GM10248 (cell line): ENCODE results near the gene MYO5C.
"Not testable (repeated sequence)": the region's sequence is repeated elsewhere in the genome, so short reads cannot be mapped to it uniquely, and the experiment has no call there.

Experiments used
- CTCF ChIA-PET: fragments of 300-600 bp; sonication (Branson Sonifier 250); formaldehyde crosslinking; extraction: SDS; loops from one replicate; lab custom pipeline; 2021; ENCODE audit warnings: antibody characterized with exemption; lab: Yijun Ruan, JAX
- POLR2A ChIA-PET: fragments of 350-650 bp; sonication (Branson Sonifier 250); formaldehyde crosslinking; extraction: SDS; loops from one replicate; lab custom pipeline; 2020; ENCODE audit warnings: antibody characterized with exemption; lab: Yijun Ruan, JAX
- DNase-seq: peaks from one replicate; pipeline ENCODE4 v3.0.0; 2012; ENCODE audit errors: extremely low spot score
- TF ChIP-seq, protein P1 (sequence below): IDR thresholded peaks from 2 replicates; pipeline ENCODE4 v1.5.1; 2012; ENCODE audit warnings: mild to moderate bottlenecking, low read depth; ENCODE audit errors: extremely low read depth, missing control alignments, control extremely low read depth

MYO5C gene

DNA sequence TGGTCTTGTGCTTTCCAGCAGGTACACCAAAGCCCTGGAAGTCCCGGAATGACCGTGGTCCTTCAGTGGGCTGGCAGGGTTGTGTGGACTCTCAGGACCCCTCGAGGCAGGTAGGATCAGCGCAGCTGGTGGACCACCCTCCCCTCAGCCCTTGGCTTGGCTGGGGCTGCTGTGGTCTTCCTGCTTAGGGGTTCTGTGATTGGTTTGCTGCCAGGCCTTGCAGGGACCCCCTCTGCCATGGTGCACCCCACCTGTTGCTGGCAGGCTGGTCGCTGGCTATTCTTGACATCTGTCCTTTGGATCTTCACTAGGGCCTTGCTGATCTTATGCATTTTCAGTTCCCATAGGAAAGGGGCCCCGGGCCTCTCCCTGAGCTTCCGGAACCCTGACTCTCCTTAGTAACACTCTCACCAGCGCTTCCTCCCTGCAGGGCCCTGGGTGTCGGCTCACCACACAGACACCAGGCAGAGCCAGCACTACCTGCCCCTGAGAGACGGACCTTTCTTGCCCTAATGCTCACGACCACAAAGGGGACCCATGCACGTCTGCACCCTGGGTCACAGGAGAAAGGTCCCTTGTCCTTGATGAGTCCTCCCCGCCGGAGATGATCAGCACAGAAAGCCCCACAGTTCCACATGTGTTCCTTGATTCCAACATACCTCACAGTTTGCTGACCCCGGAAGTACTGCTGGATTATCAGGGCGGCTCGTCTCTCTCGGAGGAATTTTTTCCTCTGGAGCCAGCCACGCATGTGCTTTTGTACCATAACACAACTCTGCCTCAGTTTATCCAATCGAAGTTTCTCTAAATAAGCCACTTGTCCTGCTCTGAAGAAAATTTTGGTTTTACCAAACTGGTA, 51.7 kb downstream of the MYO5C start:
- POLR2A ChIA-PET: no interaction called here
- DNase-seq: no peak
- TF ChIP-seq, protein P1, sequence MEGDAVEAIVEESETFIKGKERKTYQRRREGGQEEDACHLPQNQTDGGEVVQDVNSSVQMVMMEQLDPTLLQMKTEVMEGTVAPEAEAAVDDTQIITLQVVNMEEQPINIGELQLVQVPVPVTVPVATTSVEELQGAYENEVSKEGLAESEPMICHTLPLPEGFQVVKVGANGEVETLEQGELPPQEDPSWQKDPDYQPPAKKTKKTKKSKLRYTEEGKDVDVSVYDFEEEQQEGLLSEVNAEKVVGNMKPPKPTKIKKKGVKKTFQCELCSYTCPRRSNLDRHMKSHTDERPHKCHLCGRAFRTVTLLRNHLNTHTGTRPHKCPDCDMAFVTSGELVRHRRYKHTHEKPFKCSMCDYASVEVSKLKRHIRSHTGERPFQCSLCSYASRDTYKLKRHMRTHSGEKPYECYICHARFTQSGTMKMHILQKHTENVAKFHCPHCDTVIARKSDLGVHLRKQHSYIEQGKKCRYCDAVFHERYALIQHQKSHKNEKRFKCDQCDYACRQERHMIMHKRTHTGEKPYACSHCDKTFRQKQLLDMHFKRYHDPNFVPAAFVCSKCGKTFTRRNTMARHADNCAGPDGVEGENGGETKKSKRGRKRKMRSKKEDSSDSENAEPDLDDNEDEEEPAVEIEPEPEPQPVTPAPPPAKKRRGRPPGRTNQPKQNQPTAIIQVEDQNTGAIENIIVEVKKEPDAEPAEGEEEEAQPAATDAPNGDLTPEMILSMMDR: no peak
- CTCF ChIA-PET: interaction anchor here (1.9 kb wide), 1 partner anchor 17 kb away, joined by 5 read pairs; no protein-coding TSS in a partner anchor

DNA sequence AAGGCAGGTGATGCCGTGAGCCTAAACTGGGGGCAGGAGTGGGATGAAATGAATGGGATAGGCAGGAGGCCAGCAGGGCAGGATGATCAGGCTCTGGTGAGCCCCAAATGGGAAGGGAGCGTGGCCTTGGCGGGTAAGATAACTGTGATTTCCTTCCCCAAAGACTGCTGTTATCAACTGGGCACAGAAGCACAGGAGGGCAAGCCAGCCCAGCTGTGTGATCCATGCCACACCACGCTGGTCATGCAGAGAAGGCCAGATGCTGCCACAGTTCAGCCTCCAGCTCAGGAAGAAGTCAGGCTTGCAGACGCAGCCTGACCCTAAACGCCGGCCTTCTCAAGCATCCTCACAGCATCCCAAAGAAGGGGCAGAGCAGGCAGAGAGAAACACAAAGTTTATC, 52.3 kb downstream of the MYO5C start:
- CTCF ChIA-PET: no interaction called here
- DNase-seq: no peak
- TF ChIP-seq, protein P1: no peak
- POLR2A ChIA-PET: no interaction called here

DNA sequence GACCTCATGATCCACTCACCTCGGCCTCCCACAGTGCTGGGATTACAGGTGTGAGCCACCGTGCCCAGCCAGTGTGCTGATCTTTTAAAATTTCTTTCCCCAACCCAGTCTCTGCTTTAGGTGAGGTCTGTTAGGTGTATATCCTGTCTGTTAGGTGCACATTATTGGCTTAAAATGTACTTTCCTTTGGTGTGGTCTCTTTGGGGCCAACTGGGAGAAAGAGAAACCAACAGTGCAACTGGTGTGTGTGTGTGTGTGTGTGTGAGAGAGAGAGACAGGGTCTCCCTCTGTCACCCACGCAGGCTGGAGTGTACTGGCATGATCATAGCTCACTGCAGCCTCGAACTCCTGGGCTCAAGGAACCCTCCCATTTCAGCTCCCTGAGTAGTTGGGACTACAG, 54.1 kb downstream of the MYO5C start:
- TF ChIP-seq, protein P1: no peak
- POLR2A ChIA-PET: no interaction called here
- DNase-seq: no peak
- CTCF ChIA-PET: interaction anchor here (0.9 to 9.7 kb wide), 4 partner anchors 12 to 20 kb away, joined by 5 to 82 read pairs (median 8); no protein-coding TSS in a partner anchor

DNA sequence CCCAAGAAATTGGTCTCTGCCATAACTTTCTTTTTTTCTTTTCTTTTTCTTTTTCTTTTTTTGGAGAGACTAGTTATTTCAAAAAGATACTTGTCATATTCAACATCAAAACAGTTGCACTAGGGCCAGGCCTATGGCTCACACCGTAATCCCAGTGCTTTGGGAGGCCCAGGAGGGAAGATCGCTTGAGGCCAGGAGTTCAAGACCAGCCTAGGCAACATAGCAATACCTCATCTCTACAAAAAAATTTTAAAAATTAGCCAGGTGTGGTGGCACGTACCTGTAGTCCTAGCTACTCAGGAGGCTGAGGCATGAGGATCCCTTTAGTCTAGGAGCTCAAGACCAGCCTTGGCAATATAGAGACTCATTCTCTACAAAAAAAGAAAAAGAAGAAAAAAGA, 55.4 kb downstream of the MYO5C start:
- ChIA-PET CTCF (interaction anchor here (1.4 to 9.7 kb wide), 3 partner anchors 13 to 22 kb away, joined by 5 to 82 read pairs (median 10); no protein-coding TSS in a partner anchor), POLR2A (interaction anchor here (0.7 kb wide), 1 partner anchor 23 kb away, joined by 3 read pairs; no protein-coding TSS in a partner anchor)
- no peak for DNase-seq
- TF ChIP-seq, protein P1: no peak

DNA sequence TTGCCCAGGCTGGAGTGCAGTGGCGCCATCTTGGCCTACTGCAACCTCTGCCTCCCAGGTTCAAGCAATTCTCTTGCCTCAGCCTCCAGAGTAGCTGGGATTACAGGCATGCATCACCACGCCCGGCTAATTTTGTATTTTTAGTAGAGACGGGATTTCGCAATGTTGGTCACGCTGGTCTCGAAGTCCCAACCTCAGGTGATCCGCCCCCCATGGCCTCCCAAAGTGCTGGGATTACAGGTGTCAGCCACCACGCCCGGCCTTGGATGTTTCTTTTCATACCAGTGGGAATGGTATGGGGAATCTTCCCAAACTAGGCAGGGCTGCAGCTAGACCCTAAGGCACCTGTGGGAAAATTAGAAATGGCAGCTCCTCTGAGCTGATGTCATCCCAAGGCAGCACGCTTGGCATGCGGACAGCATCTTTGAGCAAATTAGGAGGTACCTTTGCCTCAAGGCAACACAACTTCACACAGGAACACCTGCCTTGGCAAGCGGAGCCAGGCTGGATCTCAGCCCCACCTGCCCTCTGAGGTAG, 56.5 kb downstream of the MYO5C start:
- DNase-seq, POLR2A ChIA-PET: not testable (repeated sequence)
- CTCF ChIA-PET: interaction anchor here (1.0 to 9.7 kb wide), 4 partner anchors 12 to 545 kb away, joined by 3 to 82 read pairs (median 7); no protein-coding TSS in a partner anchor

DNA sequence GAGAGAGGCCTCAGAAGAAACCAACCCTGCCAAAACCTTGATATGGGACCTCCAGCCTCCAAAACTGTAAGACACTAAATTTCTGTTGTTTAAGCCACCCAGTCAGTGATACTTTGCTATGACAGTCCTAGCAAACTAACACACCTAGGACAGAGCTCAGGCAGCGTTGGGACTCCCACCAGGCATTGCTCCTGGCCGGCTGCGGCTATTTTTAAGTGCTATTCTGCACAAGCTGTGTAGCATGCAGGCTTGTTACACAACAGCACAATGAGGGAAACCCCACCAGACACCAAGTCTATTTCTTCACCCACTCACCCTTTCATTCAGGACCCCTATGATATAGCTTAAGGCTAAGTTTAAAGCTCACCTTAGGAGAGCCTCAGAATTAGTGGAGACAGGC, 57.5 kb downstream of the MYO5C start:
- TF ChIP-seq, protein P1: no peak
- ChIA-PET CTCF (interaction anchor here (1.0 to 9.7 kb wide), 4 partner anchors 11 to 546 kb away, joined by 3 to 82 read pairs (median 4); no protein-coding TSS in a partner anchor), POLR2A (no interaction called here)
- no peak for DNase-seq

DNA sequence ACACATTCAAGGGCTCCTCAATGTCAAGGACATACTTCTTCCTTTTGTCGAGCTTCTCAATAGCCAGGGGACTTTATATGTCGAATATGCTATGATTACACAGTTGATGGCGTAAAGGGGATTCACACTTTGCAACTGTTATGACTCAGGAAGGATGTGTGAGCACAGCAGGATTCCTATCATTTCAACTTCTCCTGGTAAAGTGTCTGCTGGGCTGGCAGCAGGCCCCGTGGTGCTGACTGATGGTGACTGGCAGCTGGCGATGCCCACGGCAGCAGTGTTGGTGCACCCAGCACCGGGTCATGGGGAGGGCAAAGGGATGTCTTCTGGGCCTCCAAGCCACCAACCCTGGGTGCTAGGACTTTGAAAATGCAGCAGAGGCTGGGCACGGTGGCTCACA, 59.6 kb downstream of the MYO5C start:
- DNase-seq: no peak
- CTCF ChIA-PET: interaction anchor here (1.0 to 9.7 kb wide), 6 partner anchors 9 to 97 kb away, joined by 3 to 82 read pairs (median 5); no protein-coding TSS in a partner anchor
- TF ChIP-seq, protein P1: no peak
- POLR2A ChIA-PET: no interaction called here
